HEK293 (cell line): ENCODE data around the gene NUP62.

ENCODE experiments used
- CTCF ChIA-PET: fragments of 350-600 bp; formaldehyde crosslinking; extraction: SDS; loops from one replicate; lab custom pipeline; 2021; ENCODE audit warnings: antibody characterized with exemption; lab: Yijun Ruan, JAX
- POLR2A ChIA-PET: fragments of 300-600 bp; formaldehyde crosslinking; extraction: SDS; loops from one replicate; lab custom pipeline; 2020; ENCODE audit warnings: antibody characterized with exemption, inconsistent platforms; lab: Yijun Ruan, JAX
- H3K27ac ChIP-seq: fragments of 200-500 bp; sonication (Bioruptor generic); 2 replicates; pipeline ENCODE4 v1.5.1; 2014; ENCODE audit warnings: low read depth, low read length, control low read depth, inconsistent platforms; ENCODE audit errors: extremely low read depth
- H3K36me3 ChIP-seq, 2 experiments: fragments of 200-500 bp in 1 of 2; sonication (Bioruptor generic) in 1 of 2; 1 replicate in 1 of 2; 2 replicates in 1 of 2; pipeline ENCODE4 v1.5.1; 2014 to 2017; ENCODE audit warnings: inconsistent platforms in 2 of 2, low read length in 2 of 2; ENCODE audit not compliant: control insufficient read depth in 2 of 2, insufficient read depth in 1 of 2
- H3K4me1 ChIP-seq: fragments of 200-500 bp; sonication (Bioruptor generic); 2 replicates; pipeline ENCODE4 v1.5.1; 2014; ENCODE audit warnings: mild to moderate bottlenecking, low read length, inconsistent platforms; ENCODE audit not compliant: control insufficient read depth, insufficient read depth
- H3K4me3 ChIP-seq: 2 replicates; pipeline ENCODE4 v1.5.1; 2011; ENCODE audit warnings: low read depth, mild to moderate bottlenecking, control low read depth, low read length, moderate library complexity
- H3K9me3 ChIP-seq: fragments of 200-500 bp; sonication (Bioruptor generic); 2 replicates; pipeline ENCODE4 v1.5.1; 2014; ENCODE audit warnings: low read depth, low read length, inconsistent platforms; ENCODE audit not compliant: control insufficient read depth, insufficient read depth
- GLIS1 ChIP-seq: fragments of 450-650 bp; formaldehyde crosslinking; IDR thresholded peaks from 2 replicates; pipeline ENCODE4 v1.5.1; 2016; ENCODE audit warnings: missing biosample characterization, missing genetic modification characterization
- KLF1 ChIP-seq: fragments of 450-650 bp; formaldehyde crosslinking; IDR thresholded peaks from 2 replicates; pipeline ENCODE4 v1.5.1; 2016; ENCODE audit warnings: missing biosample characterization, missing genetic modification characterization
- KLF9 ChIP-seq: fragments of 450-650 bp; formaldehyde crosslinking; IDR thresholded peaks from 2 replicates; pipeline ENCODE4 v1.5.1; 2016; ENCODE audit warnings: missing biosample characterization, missing genetic modification characterization, low read depth
- SETDB1 ChIP-seq: IDR thresholded peaks from one replicate; pipeline ENCODE4 v1.6.1; 2017; ENCODE audit warnings: mild to moderate bottlenecking, low read length, moderate library complexity, mixed read lengths; ENCODE audit not compliant: insufficient read length
- ZBTB8A ChIP-seq: fragments of 450-650 bp; formaldehyde crosslinking; IDR thresholded peaks from 2 replicates; pipeline ENCODE4 v1.5.1; 2016; ENCODE audit warnings: missing biosample characterization, missing genetic modification characterization
- ZFP69B ChIP-seq: fragments of 450-650 bp; formaldehyde crosslinking; IDR thresholded peaks from 2 replicates; pipeline ENCODE4 v1.5.1; 2016; ENCODE audit warnings: missing biosample characterization, missing genetic modification characterization
- ZNF155 ChIP-seq: fragments of 450-650 bp; formaldehyde crosslinking; IDR thresholded peaks from 2 replicates; pipeline ENCODE4 v1.5.1; 2016; ENCODE audit warnings: missing biosample characterization, missing genetic modification characterization
- ZNF169 ChIP-seq: fragments of 450-650 bp; formaldehyde crosslinking; IDR thresholded peaks from 2 replicates; pipeline ENCODE4 v1.5.1; 2016; ENCODE audit warnings: missing biosample characterization, missing genetic modification characterization
- ZNF214 ChIP-seq: fragments of 450-650 bp; formaldehyde crosslinking; IDR thresholded peaks from 2 replicates; pipeline ENCODE4 v1.5.1; 2017; ENCODE audit warnings: missing biosample characterization, mild to moderate bottlenecking, missing genetic modification characterization, borderline replicate concordance
- ZNF311 ChIP-seq: fragments of 450-650 bp; formaldehyde crosslinking; IDR thresholded peaks from 2 replicates; pipeline ENCODE4 v1.5.1; 2017; ENCODE audit warnings: missing biosample characterization, missing genetic modification characterization, borderline replicate concordance
- ZNF362 ChIP-seq: fragments of 450-650 bp; formaldehyde crosslinking; IDR thresholded peaks from 2 replicates; pipeline ENCODE4 v1.5.1; 2016; ENCODE audit warnings: missing biosample characterization, missing genetic modification characterization
- ZNF560 ChIP-seq: fragments of 450-650 bp; formaldehyde crosslinking; IDR thresholded peaks from 2 replicates; pipeline ENCODE4 v1.5.1; 2017; ENCODE audit warnings: missing biosample characterization, missing genetic modification characterization, borderline replicate concordance
- ZNF610 ChIP-seq: fragments of 450-650 bp; formaldehyde crosslinking; IDR thresholded peaks from 2 replicates; pipeline ENCODE4 v1.5.1; 2016; ENCODE audit warnings: missing biosample characterization, missing genetic modification characterization, borderline replicate concordance
- ZNF677 ChIP-seq: fragments of 450-650 bp; IDR thresholded peaks from 2 replicates; pipeline ENCODE4 v1.5.0; 2018; ENCODE audit warnings: missing biosample characterization, mild to moderate bottlenecking, missing genetic modification characterization, moderate library complexity
- ZNF76 ChIP-seq: fragments of 450-650 bp; formaldehyde crosslinking; IDR thresholded peaks from 2 replicates; pipeline ENCODE4; 2016; ENCODE audit warnings: low read depth, missing biosample characterization, missing genetic modification characterization, borderline replicate concordance
- ZNF785 ChIP-seq: fragments of 450-650 bp; formaldehyde crosslinking; IDR thresholded peaks from 2 replicates; pipeline ENCODE4 v1.5.1; 2016; ENCODE audit warnings: missing biosample characterization, missing genetic modification characterization
- ZSCAN5A ChIP-seq: fragments of 450-650 bp; formaldehyde crosslinking; IDR thresholded peaks from 2 replicates; pipeline ENCODE4 v1.5.1; 2016; ENCODE audit warnings: missing biosample characterization, missing genetic modification characterization
- TF ChIP-seq, protein P1 (sequence below): IDR thresholded peaks from 2 replicates; pipeline ENCODE4 v1.6.1; 2011; ENCODE audit warnings: mild to moderate bottlenecking, low read depth, low read length, borderline replicate concordance

Gene NUP62

DNA sequence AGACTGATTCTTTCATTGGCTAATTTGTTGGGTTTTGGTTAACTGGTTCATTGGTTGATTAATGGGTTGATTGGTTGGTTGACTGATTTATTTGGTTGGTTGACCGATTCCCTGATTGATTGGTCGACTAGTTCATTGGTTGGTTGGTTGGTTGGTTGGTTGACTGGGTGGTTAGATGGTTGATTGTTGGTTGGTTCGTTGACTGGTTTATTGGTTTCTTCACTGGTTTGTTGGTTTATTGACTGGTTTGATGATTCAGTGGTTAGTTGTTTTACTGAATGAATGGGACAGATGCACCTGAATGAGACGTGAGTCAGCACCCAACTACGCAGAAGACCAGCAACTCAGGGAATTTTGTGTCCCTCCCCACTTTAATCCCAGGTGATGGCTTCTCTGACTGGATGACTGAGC, 2.7 kb upstream of the NUP62 start:
- Histone ChIP-seq H3K36me3 (peaks cover 7 to 22% of the 10 kb centered on the region in 2 experiments; a peak in 2 of 3 replicates), H3K4me3 (no peak overlapping the region), H3K27ac (no peak overlapping the region), H3K9me3 (no peaks in the 10 kb centered on the region), H3K4me1 (peaks cover 9% of the 10 kb centered on the region)
- POLR2A ChIA-PET = no interaction called here
- no peak for TF ChIP-seq ZNF677
- no peak for TF ChIP-seq ZBTB8A (tag by site-specific recombination)
- TF ChIP-seq ZNF362 (tag by site-specific recombination) = no peak
- TF ChIP-seq ZNF560 (tag by site-specific recombination) = no peak
- no peak for TF ChIP-seq ZFP69B (tag by site-specific recombination)
- TF ChIP-seq ZNF76 = no peak
- no peak for TF ChIP-seq KLF9 (tag by site-specific recombination)
- no peak for TF ChIP-seq ZSCAN5A
- 0 out of 2 replicates have a peak, but pooled peaks have one; percentile 18 for TF ChIP-seq ZNF785
- TF ChIP-seq, protein P1, sequence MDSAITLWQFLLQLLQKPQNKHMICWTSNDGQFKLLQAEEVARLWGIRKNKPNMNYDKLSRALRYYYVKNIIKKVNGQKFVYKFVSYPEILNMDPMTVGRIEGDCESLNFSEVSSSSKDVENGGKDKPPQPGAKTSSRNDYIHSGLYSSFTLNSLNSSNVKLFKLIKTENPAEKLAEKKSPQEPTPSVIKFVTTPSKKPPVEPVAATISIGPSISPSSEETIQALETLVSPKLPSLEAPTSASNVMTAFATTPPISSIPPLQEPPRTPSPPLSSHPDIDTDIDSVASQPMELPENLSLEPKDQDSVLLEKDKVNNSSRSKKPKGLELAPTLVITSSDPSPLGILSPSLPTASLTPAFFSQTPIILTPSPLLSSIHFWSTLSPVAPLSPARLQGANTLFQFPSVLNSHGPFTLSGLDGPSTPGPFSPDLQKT = no peak
- no peak for TF ChIP-seq ZNF610
- TF ChIP-seq SETDB1 = no peak
- TF ChIP-seq ZNF155 = no peak
- TF ChIP-seq ZNF311 (tag by site-specific recombination) = peak; percentile 62; the same call in 1 of the 2 replicates
- CTCF ChIA-PET = interaction anchor here (7.6 kb wide), 1 partner anchor 53 kb away, joined by 99 read pairs; no protein-coding TSS in a partner anchor

- no peak overlapping the region for H3K27ac ChIP-seq
- TF ChIP-seq ZNF169 (no peak), GLIS1 (tag by site-specific recombination) (peak; percentile 43)
- TF ChIP-seq, all 188 proteins: peak for 1
- no peaks in the 10 kb centered on the region for H3K9me3 ChIP-seq
- H3K4me1 ChIP-seq = peaks cover 9% of the 10 kb centered on the region
- CTCF ChIA-PET = interaction anchor here (0.6 kb wide), 1 partner anchor 49 kb away, joined by 3 read pairs; no protein-coding TSS in a partner anchor
- POLR2A ChIA-PET = no interaction called here
- H3K4me3 ChIP-seq = no peak overlapping the region
- H3K36me3 ChIP-seq = peaks cover 13 to 28% of the 10 kb centered on the region in 2 experiments; a peak in 2 of 3 replicates
Measured at GRCh38 chr19:49931293-49932040, 2.2 kb upstream of the NUP62 start.

GRCh38 chr19:49930483-49931011, 1.2 kb upstream of the NUP62 start:
- no peak for TF ChIP-seq ZNF214
- TF ChIP-seq KLF9 (tag by site-specific recombination) = peak; percentile 33; the same call in 1 of the 2 replicates
- 0 out of 2 replicates have a peak, but pooled peaks have one; percentile 63 for TF ChIP-seq KLF1 (tag by site-specific recombination)
- no peak overlapping the region for H3K4me3 ChIP-seq
- peaks cover 9% of the 10 kb centered on the region for H3K4me1 ChIP-seq
- no peak overlapping the region for H3K27ac ChIP-seq
- no peaks in the 10 kb centered on the region for H3K9me3 ChIP-seq
- ChIA-PET POLR2A (interaction anchor here (1.0 to 2.8 kb wide), 23 partner anchors 9 to 435 kb away, joined by 3 to 41 read pairs (median 6); partner anchors contain the start of genes AKT1S1, FUZ, MED25 and PNKP), CTCF (interaction anchor here (0.6 to 1.0 kb wide), 4 partner anchors 21 to 213 kb away, joined by 3 to 4 read pairs (median 4); no protein-coding TSS in a partner anchor)
- peaks cover 22 to 32% of the 10 kb centered on the region in 2 experiments for H3K36me3 ChIP-seq
